ENCODE measurements around the gene C19orf12.

DNA sequence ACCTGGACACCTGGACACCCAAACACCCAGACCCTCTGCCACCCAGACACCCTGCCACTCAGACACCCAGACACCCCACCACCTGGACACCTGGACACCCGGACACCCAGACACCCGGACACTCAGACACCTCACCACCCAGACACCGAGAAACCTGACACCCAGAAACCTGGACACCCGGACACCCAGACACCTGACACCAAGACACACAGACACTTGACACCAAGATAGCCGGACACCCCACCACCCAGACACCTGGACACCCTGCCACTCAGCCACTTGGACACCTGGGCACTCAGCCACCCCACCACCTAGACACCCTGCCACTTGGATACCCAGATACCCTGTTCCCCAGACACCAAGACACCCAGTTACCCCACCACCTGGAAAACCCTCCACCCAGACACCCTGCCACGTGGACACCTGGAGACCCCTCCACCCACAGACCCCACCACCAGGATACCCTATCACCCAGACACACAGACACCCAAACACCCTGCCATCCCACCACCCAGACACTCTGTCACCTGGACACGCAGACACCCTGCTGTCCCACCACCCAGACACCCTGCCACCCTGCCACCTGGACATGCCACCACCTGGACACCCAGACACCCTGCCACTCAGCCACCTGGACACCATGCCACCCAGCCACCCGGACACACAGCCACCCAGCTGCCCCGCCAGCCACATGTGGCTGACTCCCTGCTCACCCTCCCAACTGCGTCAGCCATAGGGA, 17.4 kb downstream of the C19orf12 start:
- TF ChIP-seq, protein P1, sequence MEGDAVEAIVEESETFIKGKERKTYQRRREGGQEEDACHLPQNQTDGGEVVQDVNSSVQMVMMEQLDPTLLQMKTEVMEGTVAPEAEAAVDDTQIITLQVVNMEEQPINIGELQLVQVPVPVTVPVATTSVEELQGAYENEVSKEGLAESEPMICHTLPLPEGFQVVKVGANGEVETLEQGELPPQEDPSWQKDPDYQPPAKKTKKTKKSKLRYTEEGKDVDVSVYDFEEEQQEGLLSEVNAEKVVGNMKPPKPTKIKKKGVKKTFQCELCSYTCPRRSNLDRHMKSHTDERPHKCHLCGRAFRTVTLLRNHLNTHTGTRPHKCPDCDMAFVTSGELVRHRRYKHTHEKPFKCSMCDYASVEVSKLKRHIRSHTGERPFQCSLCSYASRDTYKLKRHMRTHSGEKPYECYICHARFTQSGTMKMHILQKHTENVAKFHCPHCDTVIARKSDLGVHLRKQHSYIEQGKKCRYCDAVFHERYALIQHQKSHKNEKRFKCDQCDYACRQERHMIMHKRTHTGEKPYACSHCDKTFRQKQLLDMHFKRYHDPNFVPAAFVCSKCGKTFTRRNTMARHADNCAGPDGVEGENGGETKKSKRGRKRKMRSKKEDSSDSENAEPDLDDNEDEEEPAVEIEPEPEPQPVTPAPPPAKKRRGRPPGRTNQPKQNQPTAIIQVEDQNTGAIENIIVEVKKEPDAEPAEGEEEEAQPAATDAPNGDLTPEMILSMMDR (IDR thresholded peaks at IDR 0.05), result no peak
- no peak for TF ChIP-seq POLR2A (IDR thresholded peaks at IDR 0.05; ENCODE audit: low read depth)

Data from esophagus muscularis mucosa (tissue), 3 donors.